ENCODE data around the gene ABCB10. TPM values are rescaled to one million over a fixed set of nuclear protein-coding genes. Genes with fewer than 3 reads are reported as not detected.
"Not testable (repeated sequence)": the region's sequence is repeated elsewhere in the genome, so short reads cannot be mapped to it uniquely, and the experiment has no call there.

Gene ABCB10
- total RNA-seq, 2 experiments from 2014 or later: 16.4 to 27.2 TPM

GRCh38 chr1:229479660-229480399, 78.7 kb downstream of the ABCB10 start:
- peaks cover 89% of the 10 kb centered on the region for H3K36me3 ChIP-seq (ENCODE audit: insufficient read depth, low read length)
- DNase-seq (ENCODE audit: low spot score): peak; percentile 76
- peak overlapping the region; percentile 26 for H3K27ac ChIP-seq (ENCODE audit: low read depth, low read length, poor library complexity, severe bottlenecking)
- TF ChIP-seq, protein P1, sequence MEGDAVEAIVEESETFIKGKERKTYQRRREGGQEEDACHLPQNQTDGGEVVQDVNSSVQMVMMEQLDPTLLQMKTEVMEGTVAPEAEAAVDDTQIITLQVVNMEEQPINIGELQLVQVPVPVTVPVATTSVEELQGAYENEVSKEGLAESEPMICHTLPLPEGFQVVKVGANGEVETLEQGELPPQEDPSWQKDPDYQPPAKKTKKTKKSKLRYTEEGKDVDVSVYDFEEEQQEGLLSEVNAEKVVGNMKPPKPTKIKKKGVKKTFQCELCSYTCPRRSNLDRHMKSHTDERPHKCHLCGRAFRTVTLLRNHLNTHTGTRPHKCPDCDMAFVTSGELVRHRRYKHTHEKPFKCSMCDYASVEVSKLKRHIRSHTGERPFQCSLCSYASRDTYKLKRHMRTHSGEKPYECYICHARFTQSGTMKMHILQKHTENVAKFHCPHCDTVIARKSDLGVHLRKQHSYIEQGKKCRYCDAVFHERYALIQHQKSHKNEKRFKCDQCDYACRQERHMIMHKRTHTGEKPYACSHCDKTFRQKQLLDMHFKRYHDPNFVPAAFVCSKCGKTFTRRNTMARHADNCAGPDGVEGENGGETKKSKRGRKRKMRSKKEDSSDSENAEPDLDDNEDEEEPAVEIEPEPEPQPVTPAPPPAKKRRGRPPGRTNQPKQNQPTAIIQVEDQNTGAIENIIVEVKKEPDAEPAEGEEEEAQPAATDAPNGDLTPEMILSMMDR (conservative IDR thresholded peaks at IDR 0.05; ENCODE audit: low read length): no peak
- intact Hi-C loops (cut with micrococcal nuclease; ENCODE audit: unreplicated experiment): loop anchor here (1.0 to 5.0 kb wide), 2 partner anchors 138 to 222 kb away; partner anchors contain the start of gene CCSAP
- CTCF ChIA-PET (ENCODE audit: unreplicated experiment): interaction anchor here (0.6 to 2.0 kb wide), 3 partner anchors 29 to 582 kb away, joined by 3 to 10 read pairs (median 3); no protein-coding TSS in a partner anchor
- H3K4me2 ChIP-seq (ENCODE audit: low read length): peak overlapping the region; percentile 28
- no peaks in the 10 kb centered on the region for H3K79me2 ChIP-seq (ENCODE audit: insufficient read depth, low read depth, low read length)
- no peak overlapping the region for H2AFZ ChIP-seq (ENCODE audit: low read length)
- peaks cover 31% of the 10 kb centered on the region for H3K4me1 ChIP-seq (ENCODE audit: insufficient read depth, low read length, poor library complexity, severe bottlenecking)
- no peaks in the 10 kb centered on the region for H3K9me2 ChIP-seq (ENCODE audit: insufficient read depth, low read length)
- POLR2A ChIA-PET: interaction anchor here (0.6 to 1.5 kb wide), 10 partner anchors 8 to 994 kb away, joined by 3 to 7 read pairs (median 4); partner anchors contain the start of gene NUP133
- BruUV-seq (replicated peaks): no TSS peak
- no peak overlapping the region for H3K4me3 ChIP-seq (ENCODE audit: low read depth, low read length, poor library complexity, severe bottlenecking)
- peaks cover 6% of the 10 kb centered on the region; the same call in 1 of the 2 replicates for H4K20me1 ChIP-seq (ENCODE audit: insufficient read depth, low read length)
- no peaks in the 10 kb centered on the region for H3K9me3 ChIP-seq (ENCODE audit: low read length)

DNA sequence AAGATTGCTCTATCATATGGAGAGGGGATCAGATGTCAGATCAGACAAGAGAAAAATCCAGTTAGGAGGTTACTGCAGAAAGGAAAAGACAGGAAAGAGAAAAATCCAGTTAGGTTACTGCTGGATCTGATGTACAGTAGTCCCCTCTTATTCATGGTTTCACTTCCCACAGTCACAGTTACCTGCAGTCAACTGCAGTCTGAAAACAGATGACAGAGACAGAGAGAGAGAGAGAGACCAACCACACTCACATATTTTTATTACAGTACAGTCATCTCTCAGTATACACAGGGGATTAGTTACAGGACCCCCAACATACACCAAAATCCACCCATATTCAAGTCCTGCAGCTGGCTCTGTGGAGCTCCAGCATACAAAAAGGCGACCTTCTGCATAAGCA, 79.7 kb downstream of the ABCB10 start:
- H3K36me3 ChIP-seq (ENCODE audit: insufficient read depth, low read length): peaks cover 89% of the 10 kb centered on the region
- ChIA-PET CTCF (ENCODE audit: unreplicated experiment) (interaction anchor here (1.1 kb wide), 1 partner anchor 28 kb away, joined by 3 read pairs; no protein-coding TSS in a partner anchor), POLR2A (no interaction called here)
- H4K20me1 ChIP-seq (ENCODE audit: insufficient read depth, low read length): peaks cover 6% of the 10 kb centered on the region; the same call in 1 of the 2 replicates
- H3K9me2 ChIP-seq (ENCODE audit: insufficient read depth, low read length): no peaks in the 10 kb centered on the region
- H3K79me2 ChIP-seq (ENCODE audit: insufficient read depth, low read depth, low read length): no peaks in the 10 kb centered on the region
- peaks cover 31% of the 10 kb centered on the region for H3K4me1 ChIP-seq (ENCODE audit: insufficient read depth, low read length, poor library complexity, severe bottlenecking)
- BruUV-seq (replicated peaks): no TSS peak
- intact Hi-C loops (cut with micrococcal nuclease; ENCODE audit: unreplicated experiment): loop anchor here (5.0 kb wide), 1 partner anchor 137 kb away; the partner anchor contains the start of gene CCSAP
- DNase-seq (ENCODE audit: low spot score): peak; percentile 41
- peak overlapping the region; percentile 35 for H3K27ac ChIP-seq (ENCODE audit: low read depth, low read length, poor library complexity, severe bottlenecking)
- peak overlapping the region; percentile 27; the same call in 1 of the 2 replicates for H3K4me2 ChIP-seq (ENCODE audit: low read length)
- H3K4me3 ChIP-seq (ENCODE audit: low read depth, low read length, poor library complexity, severe bottlenecking): no peak overlapping the region
- H2AFZ ChIP-seq (ENCODE audit: low read length): no peak overlapping the region
- TF ChIP-seq, protein P1 (conservative IDR thresholded peaks at IDR 0.05; ENCODE audit: low read length): no peak
- TF ChIP-seq EZH2phosphoT487 (IDR thresholded peaks at IDR 0.05; ENCODE audit: borderline replicate concordance, low read depth, low read length): no peak
- H3K9me3 ChIP-seq (ENCODE audit: low read length): no peaks in the 10 kb centered on the region

DNA sequence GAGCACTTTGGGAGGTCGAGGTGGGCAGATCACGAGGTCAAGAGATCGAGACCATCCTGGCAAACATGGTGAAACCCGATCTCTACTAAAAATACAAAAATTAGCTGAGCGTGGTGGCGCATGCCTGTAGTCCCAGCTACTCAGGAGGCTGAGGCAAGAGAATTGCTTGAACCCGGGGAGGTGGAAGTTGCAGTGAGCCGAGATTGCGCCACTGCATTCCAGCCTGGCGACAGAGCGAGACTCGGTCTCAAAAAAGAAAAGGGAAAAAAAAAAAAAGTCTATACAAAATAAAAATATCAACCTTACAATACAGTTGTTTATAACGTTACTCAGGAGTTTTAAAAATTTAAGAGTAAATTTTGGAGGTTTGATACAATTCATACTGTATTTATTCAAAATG, 82.6 kb downstream of the ABCB10 start:
- H3K4me1 ChIP-seq (ENCODE audit: insufficient read depth, low read length, poor library complexity, severe bottlenecking): peaks cover 25% of the 10 kb centered on the region
- peaks cover 82% of the 10 kb centered on the region for H3K36me3 ChIP-seq (ENCODE audit: insufficient read depth, low read length)
- H3K9me2 ChIP-seq (ENCODE audit: insufficient read depth, low read length); DNase-seq (ENCODE audit: low spot score); H3K79me2 ChIP-seq (ENCODE audit: insufficient read depth, low read depth, low read length); H3K4me3 ChIP-seq (ENCODE audit: low read depth, low read length, poor library complexity, severe bottlenecking); BruUV-seq (replicated peaks); H3K9me3 ChIP-seq (ENCODE audit: low read length); H4K20me1 ChIP-seq (ENCODE audit: insufficient read depth, low read length); H3K27ac ChIP-seq (ENCODE audit: low read depth, low read length, poor library complexity, severe bottlenecking); H2AFZ ChIP-seq (ENCODE audit: low read length); CTCF ChIA-PET (ENCODE audit: unreplicated experiment); H3K4me2 ChIP-seq (ENCODE audit: low read length): not testable (repeated sequence)
- intact Hi-C loops (cut with micrococcal nuclease; ENCODE audit: unreplicated experiment): loop anchor here (5.0 kb wide), 1 partner anchor 134 kb away; the partner anchor contains the start of gene CCSAP
- POLR2A ChIA-PET: interaction anchor here (0.6 kb wide), 1 partner anchor 155 kb away, joined by 4 read pairs; no protein-coding TSS in a partner anchor

Data from OCI-LY7 (cell line).